GM19324 (cell line): ENCODE measurements around the gene VEGFB.

Experiments
- ATAC-seq: cut with Tn5 transposase; IDR thresholded peaks from one replicate; pipeline ENCODE4 v1.9.1; 2021; ENCODE audit warnings: mild to moderate bottlenecking, moderate library complexity; ENCODE audit not compliant: unreplicated experiment, low FRiP score

The VEGFB gene

DNA sequence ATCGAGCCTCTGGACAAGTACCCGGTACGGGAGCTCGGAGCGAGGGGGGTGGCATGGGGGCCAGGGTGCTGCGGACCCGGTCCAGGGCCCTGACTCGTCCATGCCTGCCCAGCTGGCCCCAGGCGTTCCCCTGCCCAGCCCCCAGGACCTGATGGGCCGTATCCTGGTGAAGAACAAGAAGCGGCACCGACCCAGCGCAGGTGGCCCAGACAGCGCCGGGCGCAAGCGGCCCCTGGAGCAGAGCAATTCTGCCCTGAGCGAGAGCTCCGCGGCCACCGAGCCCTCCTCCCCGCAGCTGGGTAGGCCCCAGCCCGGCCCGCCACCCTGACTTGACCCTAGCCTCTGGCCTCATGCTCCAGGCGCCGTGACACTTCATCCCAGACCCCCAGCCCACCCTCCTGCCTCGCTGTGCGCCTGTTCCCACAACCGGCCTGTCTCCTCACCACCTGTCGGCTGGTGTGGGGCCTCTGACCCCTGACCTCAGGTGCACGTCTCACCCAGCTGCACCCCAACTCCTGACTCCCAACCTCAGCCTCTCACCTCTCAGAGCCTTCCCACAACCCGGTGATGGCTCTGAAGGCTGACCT lies 24.7 kb downstream of the VEGFB start:
- no peak for ATAC-seq

DNA sequence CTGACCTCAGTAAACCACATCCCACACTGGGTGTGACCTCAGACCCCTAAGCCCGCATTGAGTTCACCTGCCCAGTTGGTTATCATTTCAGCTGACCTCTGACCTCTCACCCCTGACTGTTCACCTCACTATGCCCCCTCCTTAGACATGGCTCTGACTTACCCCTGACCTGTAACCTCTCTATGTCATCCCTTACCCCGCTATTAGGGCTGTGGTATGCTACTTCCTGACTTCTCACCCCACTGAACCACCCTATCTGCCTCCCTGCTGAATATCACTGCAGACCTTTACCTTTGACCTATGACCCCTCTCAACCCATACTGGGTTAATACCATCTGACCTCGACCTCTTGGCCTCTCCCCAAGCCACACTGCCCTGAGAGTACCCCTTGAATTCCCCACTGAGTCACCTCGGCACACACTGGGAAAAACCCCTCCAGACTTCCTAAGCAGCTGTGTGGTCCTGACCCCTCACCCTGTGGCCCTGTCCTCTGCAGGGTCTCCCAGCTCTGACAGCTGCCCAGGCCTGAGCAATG lies 25.2 kb downstream of the VEGFB start:
- ATAC-seq = no peak

DNA sequence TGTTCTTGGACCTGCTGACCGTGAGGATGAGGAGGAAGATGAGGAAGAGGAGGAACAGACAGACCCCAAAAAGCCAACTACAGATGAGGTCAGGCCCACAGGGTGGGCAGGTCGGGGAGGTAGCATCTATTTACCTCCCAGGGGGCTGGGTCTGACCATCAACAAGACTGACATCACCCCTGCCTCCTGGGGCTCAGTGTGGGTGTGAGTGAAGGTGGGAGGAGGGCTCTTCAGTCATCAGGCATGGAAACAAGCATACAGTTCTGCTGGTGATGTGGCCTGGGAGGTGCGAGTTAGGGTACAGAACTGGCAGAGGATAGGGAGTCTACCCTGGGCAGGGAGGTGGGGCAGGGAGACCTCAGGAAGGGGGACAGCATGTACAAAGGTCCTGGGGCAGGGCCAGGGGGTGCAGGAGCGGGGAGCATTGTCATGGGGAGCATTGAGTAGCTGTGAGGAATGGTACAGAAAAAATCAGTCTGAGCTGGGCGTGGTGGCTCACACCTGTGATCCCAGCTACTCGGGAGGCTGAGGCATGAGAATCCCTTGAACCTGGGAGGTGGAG lies 25.8 kb downstream of the VEGFB start:
- no peak for ATAC-seq

DNA sequence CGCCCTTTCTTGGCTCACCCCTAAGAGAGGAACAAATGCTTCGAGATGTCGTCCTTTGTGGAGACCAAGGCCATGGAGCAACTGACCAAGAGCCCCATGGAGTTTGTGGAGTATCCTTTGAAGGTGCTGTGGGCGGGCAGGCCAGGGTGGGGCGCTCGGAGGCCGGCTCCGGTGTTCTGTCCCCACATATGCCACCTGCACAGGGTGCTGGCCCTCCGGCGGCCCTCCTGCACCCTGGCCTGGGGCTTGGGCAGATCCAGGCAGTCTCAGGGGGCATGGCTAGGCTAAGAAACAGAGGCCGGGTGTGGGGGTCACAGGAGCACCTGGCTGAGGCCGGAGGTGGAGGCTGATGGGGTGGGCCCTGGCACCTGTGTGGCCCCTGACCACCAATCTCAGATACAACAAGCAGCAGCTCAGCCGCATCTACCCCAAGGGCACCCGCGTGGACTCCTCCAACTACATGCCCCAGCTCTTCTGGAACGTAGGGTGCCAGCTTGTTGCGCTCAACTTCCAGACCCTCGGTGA lies 27.2 kb downstream of the VEGFB start:
- ATAC-seq = no peak

DNA sequence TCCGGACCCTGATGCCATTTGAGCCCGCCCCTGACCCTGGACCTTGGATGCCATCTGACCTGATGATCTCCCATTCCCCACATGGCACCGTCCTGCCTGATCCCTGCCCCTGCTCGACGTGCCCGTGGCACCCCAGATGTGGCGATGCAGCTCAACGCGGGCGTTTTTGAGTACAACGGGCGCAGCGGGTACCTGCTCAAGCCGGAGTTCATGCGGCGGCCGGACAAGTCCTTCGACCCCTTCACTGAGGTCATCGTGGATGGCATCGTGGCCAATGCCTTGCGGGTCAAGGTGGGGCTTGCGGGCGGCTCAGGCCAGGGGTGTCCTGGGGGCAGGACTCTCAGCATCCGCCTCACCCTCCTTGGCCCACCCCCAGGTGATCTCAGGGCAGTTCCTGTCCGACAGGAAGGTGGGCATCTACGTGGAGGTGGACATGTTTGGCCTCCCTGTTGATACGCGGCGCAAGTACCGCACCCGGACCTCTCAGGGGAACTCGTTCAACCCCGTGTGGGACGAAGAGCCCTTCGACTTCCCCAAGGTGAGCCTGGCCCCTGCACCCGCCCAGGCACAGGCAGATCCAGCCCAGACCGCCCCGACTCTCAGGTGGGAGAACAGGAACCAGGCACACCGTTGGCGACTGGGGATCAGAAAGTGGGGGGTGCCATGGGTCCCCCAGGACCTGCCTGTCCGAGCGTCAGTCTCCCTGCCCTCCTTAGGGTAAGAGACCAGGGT lies 28.1 kb downstream of the VEGFB start:
- ATAC-seq = no peak

DNA sequence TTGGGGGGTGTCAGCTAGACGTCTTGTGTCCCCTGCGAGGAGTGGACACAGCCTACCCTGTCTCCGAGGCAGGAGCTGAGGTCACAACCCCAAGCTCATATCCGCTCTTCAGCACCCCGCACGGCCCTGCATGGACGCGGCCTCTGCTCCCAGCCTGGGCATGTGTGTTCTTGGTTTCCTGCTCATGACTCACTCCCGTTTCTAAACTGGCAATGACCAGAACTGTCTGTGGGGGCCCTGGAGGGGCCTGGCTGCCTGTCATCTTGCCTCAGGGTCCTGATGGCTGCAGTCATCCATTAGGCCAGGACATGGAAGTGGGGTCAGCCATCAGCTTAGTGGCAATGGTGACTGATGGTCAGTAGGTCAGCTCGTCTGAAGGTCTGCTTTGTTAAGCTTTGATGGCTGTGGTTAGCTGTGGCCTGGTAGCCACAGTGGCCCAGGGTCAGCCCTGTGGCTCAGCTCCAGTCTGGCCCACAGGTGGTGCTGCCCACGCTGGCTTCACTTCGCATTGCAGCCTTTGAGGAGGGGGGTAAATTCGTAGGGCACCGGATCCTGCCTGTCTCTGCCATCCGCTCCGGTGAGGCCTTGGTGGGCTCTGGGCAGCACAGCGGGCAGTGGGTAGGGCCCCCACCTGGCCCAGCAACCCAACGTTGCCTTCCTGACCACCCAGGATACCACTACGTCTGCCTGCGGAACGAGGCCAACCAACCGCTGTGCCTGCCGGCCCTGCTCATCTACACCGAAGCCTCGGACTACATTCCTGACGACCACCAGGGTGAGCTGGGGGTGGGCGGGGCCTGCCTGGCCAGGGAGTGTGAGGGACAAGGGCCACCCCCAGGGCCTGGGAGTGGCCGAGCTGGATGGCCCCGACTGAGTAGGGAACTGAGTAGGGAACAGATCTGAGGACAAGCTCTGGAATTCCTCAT lies 28.9 kb downstream of the VEGFB start:
- ATAC-seq = no peak

DNA sequence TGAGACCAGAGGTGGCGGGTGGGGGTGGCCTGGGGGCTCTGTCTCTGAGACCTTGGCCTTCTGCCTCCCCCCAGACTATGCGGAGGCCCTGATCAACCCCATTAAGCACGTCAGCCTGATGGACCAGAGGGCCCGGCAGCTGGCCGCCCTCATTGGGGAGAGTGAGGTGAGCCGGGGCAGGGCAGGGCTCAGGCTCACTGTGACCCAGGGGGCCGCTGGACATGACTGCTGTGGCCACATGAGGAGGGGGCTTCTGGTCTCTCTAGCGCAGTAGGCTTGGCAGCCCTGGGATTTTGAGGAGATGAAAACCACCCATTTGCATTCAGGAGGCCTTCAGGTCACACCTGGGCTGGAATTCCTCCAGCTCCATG lies 29.5 kb downstream of the VEGFB start:
- no peak for ATAC-seq

DNA sequence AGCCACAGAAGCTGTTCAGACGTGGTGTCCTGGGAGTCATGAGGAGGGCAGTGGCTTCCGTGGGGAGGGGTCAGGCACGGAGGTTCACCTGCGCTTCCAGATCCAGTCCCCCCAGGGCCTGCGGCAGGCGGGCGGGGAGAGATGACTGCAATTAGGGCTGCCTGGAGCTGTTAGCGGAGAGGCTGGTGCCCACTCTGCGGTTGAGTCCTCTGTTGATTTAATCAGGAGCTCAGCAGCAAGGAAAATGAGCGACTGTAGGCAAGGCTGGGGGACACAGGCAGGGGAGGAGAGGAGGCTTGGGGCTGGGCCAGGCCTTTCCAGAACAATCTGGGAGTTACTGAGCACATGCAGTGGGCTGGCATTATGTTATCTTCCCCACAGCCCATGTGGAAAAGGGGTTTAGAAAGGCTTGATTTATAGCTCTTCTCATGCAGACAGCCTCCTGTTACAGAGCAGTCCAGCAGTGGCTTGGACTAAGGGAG lies 30.0 kb downstream of the VEGFB start:
- ATAC-seq = no peak

DNA sequence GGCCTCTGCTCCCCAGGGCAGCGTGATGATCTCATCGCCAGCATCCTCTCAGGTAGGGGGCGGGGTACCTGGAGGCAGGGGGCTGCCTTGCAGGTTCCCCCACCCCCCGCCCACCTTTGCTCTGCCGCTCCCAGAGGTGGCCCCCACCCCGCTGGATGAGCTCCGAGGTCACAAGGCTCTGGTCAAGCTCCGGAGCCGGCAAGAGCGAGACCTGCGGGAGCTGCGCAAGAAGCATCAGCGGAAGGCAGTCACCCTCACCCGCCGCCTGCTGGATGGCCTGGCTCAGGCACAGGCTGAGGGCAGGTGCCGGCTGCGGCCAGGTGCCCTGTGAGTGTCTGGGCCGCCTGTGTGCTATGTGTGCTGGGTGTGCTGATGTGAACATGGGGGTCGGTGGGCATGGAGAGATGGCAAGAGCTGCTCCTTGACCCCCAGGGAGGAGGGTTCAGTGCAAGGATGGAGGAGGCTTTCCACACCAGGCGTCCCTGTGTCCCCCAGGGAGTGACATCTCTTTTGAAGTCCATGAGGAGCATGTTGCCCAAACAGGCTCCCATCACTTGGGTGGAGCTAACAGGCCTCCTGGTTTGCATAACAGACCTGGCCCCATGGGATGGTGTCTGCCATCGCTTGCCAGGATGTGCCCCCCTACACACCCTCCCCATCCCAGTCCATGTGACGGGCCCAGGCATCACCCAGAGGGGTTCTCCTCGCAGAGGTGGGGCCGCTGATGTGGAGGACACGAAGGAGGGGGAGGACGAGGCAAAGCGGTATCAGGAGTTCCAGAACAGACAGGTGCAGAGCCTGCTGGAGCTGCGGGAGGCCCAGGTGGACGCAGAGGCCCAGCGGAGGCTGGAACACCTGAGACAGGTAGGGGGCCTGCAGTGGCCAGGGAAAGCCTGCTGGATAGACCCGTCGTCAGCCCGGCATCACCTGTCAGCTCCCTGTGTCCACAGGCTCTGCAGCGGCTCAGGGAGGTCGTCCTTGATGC lies 31.1 kb downstream of the VEGFB start:
- no peak for ATAC-seq

DNA sequence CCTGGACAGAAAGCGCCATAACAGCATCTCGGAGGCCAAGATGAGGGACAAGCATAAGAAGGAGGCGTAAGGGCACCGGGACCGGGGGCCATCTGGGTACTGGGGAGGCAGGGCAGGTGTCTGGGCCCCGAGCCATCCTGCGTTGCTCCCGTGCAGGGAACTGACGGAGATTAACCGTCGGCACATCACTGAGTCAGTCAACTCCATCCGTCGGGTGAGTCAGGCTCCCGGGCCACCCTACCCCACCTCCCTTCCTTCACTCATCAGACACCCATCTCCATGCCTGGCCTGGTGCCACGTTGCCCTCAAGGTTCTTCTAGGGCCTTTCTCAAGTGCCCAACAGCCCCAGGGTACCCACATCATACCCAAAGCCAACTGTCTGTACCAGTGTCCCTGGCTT lies 32.0 kb downstream of the VEGFB start:
- no peak for ATAC-seq

DNA sequence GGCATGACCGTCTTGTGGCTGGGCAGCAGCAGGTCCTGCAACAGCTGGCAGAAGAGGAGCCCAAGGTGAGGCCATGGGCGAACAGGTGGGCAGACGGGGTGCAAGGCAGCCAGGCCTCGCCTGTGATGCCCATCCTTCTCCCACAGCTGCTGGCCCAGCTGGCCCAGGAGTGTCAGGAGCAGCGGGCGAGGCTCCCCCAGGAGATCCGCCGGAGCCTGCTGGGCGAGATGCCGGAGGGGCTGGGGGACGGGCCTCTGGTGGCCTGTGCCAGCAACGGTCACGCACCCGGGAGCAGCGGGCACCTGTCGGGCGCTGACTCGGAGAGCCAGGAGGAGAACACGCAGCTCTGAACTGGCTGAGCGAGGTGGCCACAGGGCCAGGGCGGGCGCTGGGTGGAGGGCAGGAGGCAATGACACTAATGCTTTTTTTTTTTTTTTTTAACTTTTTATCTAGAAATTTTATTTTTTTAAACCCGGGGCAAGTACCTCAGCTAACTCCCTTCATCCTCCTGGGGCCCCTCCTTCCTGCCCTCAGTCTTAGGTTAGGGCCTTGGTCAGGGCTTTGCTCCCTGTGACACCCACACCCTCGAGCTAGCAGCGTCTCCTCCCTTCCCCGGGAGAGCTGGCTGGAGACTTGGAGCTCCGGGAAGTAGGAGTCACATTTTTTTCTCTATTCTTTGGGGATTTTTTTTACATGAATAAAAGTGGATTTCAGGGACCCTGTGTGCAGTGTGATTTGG lies 33.0 kb downstream of the VEGFB start:
- ATAC-seq = no peak

DNA sequence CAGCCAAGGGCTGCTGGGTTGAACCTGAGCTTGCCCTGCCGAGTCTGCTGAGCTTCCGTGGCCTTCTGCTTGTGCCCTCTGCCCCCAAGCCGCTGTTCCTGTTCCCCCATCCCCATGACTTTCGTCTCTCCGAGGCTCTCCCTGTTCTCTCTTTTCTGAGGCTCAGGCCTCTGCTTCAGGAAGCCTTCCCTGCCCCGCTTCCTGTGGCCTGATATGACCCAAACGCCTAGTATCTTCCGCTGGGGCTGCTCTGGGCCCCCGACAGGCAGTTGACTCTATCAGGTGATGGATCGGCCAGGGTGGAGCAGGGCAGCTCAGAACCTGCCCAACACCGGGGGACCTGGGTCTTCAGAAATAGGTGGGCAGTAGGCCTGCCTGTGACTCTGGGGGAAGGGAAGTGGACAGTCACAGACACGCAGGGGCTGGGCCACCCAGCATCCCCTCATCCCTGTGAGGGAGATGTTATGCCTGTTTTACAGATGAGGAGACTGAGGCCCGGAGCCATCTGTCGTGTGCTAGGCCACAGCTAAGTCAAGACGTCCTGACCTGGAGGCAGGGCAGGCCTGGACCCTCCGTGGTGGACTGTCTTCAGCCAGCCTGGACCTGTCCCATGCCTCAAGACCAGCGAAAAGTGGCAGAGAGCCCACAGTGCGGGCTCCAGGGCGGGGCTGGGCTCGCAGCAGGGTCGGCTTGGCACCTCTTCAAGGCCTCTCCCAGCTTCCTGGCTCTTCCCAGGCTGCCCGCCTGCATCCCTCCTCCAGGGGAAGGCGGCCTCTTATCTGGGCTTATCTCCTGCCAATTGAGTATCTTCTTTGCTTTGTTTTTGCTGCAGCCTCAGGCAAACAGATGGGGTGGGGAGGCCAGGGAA lies 33.9 kb downstream of the VEGFB start:
- ATAC-seq = no peak

DNA sequence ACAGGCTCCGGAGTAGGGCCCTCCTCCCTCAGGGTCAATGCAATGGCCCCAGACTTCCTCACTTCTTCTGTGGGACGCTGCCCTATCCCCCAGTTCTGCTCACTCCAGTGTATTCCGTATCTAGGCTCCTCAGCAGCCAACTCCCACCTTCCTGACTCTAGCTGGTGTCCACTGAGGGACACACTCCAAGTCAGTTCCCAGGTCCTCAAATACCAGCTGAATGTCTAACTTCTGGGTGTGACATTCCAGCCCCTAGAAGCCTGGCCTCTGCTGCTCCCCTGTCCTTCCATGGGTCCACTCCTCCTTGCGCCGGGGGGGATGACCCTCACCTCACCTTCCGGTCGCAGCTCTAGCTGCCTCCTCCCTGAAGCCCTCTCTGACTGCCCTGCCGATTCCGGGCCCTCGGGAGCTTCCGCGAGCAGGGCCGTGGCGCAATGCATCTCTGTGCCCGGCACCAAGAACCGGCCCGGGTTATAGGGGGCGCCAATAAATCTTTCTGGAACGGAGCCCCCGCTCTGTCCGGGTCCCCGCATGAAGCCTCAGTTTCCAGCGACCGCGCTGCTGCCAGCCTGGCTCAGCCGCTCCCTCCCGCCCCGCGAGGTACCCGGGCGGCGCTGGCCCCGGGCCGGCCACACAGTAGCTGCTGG lies 34.6 kb downstream of the VEGFB start:
- ATAC-seq = peak; percentile 18

DNA sequence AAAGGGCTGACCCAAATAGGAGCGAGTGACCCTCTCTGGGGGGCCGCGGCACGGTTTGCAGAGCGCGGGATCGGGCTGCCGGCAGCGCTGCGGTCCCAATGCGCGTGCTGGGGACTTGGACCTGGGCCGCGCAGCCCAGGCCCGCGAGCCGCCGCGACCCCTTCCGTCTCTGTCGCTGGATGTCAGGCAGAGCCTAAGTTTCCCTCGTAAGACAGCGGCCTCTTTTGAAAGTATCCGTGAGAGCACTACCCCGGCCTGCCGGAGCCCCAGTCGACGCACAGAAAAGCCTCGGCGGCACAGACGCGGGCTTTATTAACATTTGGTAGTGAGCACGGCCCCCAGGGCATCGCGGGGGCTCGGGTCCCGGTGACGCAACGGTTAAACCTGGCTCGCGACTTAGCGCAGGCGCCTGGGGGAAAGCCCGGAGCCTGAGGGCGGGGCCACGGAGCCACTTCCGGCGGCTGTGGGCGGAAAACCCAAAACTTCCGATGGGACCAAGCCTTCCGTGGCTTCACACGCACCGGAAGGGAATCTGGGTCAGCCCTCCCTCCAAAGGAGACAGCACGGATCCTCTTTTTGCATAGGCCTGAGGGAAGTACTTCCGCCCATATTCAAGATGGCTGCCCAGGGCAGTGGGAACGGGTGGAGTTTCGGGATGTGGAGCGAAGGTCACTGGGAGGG lies 35.3 kb downstream of the VEGFB start:
- peak; percentile 81 for ATAC-seq

DNA sequence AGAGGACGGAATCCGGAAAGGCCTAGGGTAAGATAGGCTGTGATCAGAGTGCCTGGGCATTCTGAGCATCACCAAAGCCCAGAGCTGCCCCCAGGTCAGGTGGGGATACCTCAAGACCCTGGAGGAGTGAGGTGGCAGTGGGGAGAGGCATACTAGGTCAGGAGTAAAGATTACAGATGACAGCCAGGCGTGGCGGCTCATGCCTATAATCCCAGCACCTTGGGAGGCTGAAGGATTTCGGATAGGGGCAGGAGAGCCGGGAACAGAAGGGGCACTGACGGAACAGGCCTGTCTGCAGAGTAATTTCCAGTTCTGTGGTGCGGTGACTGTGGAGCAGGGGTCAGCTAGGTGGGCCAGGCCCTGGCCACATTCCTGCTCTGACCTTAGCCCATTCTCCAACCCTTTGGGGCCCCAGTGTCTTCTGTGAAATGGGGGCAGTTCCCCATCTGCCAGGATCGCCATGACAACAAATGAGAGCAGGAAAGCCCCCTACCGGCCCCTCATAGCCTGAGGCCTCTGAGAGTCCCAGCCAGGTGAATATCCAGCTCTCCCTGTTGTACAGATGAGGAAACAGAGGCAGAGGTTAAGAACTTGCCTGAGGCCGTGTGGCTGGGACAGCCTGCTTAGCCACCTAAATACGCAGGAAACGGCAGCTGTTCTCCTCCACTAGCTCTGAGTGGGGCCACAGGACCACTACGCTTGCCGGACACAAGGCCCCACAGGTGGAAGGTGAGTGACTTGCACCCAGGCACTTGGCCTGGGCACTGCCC lies 40.8 kb downstream of the VEGFB start:
- ATAC-seq = no peak

DNA sequence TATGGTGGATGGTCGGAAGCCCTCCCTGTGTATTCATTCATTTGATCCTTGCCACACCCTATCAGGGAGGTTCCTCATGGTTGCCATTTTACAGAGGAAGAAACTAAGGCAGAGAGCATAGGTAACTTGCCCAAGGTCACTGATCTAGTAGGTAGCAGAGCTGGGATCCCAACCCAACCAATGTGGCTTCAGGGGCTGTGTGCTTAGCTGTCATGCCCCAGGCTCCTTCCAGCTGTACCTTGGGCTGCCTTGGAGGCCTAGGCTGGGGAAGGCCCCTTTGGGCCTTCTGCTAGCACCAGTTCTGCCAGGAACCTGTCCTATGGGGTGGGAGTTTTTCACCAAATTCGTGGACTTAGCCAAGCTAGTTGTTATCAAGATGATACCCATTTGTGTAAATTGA lies 41.5 kb downstream of the VEGFB start:
- ATAC-seq = no peak
